Mucosa of descending colon (tissue), 3 donors: Measurements from ENCODE around the gene MSH6. TPM values are rescaled to one million over a fixed set of nuclear protein-coding genes. Genes with fewer than 3 reads are reported as not detected.

Experiments
- ATAC-seq: fragments of 200-7000 bp; cut with Tn5 transposase; one replicate; pipeline ENCODE4 v1.9.1; 2020; ENCODE audit warnings: mild to moderate bottlenecking, moderate library complexity
- DNase-seq, 3 donors: peaks; one replicate each; pipeline ENCODE4 v3.0.0-alpha.2; 2020
- H3K36me3 ChIP-seq: fragments of 200-600 bp; one replicate; pipeline ENCODE4 v1.8.0; 2021; ENCODE audit warnings: low read depth, mild to moderate bottlenecking
- H3K4me1 ChIP-seq: fragments of 200-600 bp; one replicate; pipeline ENCODE4 v1.8.0; 2021; ENCODE audit warnings: low read depth, mild to moderate bottlenecking
- H3K4me3 ChIP-seq: fragments of 200-600 bp; one replicate; pipeline ENCODE4 v1.8.0; 2021; ENCODE audit warnings: mild to moderate bottlenecking
- H3K9me3 ChIP-seq: fragments of 200-600 bp; one replicate; pipeline ENCODE4 v1.8.0; 2021; ENCODE audit warnings: mild to moderate bottlenecking
- intact Hi-C, 2 donors: fragments of 100-400 bp; cut with DNase I in 1 of 2; cut with micrococcal nuclease in 1 of 2; formaldehyde crosslinking; loops; one replicate each; pipeline versions ENCODE4 v1.11.0 to v1.11.1; 2022; cut with DNase I, micrococcal nuclease
- total RNA-seq, 3 donors: library from RNA; stranded (reverse); fragmentation: NEBNext Ultra II Directional in 2 of 3; extraction: Animal tissue kit (Norgen Biotek cat#: 25700) in 2 of 3; gene quantifications; one replicate each; pipeline versions ENCODE4 v1.2.1 to v1.2.4, GENCODE V29; 2021 to 2023
- TF ChIP-seq, protein P1 (sequence below): fragments of 200-600 bp; IDR thresholded peaks from one replicate; pipeline ENCODE4 v1.8.0; 2022; ENCODE audit warnings: antibody characterized with exemption, mild to moderate bottlenecking
- donor health status: DM: no; HTN: no; CAD: no; lungs with moderate emphysema.
- donor health status: DM: no; HTN: no; CAD: no.
- donor health status: DM: no; HTN: yes; CAD: no.

MSH6 gene
- total RNA-seq, 3 donors from 2014 or later = 12.0 to 42.1 (median 21.8) TPM

DNA sequence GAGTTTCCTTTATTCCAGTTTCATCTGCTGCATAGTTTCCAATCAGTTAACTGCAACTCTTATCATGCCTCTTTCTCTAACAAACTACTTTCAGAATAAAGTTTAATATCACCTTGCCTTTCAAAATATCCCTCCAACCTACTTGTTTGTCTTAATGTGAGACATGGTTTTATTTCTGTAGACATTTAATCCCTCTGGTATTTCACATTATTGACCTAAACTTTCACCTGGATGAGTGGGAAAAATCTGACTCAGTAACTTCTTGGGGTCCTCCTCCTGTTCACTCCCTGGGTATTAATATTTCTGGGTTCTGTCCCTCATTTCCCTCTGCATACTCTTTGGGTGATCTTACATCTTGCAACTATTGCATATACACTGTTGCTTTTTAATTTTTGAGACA is 27.9 kb downstream of the MSH6 start:
- Histone ChIP-seq H3K36me3 (no peaks in the 10 kb centered on the region), H3K9me3 (no peaks in the 10 kb centered on the region), H3K4me1 (no peaks in the 10 kb centered on the region), H3K4me3 (no peak overlapping the region)
- TF ChIP-seq, protein P1, sequence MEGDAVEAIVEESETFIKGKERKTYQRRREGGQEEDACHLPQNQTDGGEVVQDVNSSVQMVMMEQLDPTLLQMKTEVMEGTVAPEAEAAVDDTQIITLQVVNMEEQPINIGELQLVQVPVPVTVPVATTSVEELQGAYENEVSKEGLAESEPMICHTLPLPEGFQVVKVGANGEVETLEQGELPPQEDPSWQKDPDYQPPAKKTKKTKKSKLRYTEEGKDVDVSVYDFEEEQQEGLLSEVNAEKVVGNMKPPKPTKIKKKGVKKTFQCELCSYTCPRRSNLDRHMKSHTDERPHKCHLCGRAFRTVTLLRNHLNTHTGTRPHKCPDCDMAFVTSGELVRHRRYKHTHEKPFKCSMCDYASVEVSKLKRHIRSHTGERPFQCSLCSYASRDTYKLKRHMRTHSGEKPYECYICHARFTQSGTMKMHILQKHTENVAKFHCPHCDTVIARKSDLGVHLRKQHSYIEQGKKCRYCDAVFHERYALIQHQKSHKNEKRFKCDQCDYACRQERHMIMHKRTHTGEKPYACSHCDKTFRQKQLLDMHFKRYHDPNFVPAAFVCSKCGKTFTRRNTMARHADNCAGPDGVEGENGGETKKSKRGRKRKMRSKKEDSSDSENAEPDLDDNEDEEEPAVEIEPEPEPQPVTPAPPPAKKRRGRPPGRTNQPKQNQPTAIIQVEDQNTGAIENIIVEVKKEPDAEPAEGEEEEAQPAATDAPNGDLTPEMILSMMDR = no peak
- intact Hi-C loops = no loop called here
- ATAC-seq (no peak), DNase-seq (no peak)

DNA sequence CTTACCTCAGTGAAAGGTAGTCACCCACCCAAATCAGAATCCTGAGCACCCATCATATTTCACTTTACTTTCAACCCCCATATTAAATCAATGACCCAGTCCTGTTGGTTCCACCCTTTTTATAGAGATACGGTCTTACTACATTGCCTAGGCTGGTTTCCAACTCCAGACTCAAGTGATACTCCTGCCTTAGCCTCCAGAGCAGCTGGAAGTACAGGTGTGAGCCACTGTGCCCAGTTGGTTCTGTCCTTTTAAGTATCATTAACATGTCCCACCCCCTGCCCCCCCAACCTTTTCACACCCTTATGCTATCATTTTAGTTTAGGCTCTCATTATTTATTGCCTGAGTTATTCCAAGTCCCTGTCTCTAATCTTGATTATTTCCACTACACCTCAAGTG is 28.7 kb downstream of the MSH6 start:
- no peak for ATAC-seq
- TF ChIP-seq, protein P1 = no peak
- Histone ChIP-seq H3K36me3 (no peaks in the 10 kb centered on the region), H3K4me3 (no peak overlapping the region), H3K4me1 (no peaks in the 10 kb centered on the region), H3K9me3 (no peaks in the 10 kb centered on the region)
- no peak for DNase-seq
- intact Hi-C loops = no loop called here

DNA sequence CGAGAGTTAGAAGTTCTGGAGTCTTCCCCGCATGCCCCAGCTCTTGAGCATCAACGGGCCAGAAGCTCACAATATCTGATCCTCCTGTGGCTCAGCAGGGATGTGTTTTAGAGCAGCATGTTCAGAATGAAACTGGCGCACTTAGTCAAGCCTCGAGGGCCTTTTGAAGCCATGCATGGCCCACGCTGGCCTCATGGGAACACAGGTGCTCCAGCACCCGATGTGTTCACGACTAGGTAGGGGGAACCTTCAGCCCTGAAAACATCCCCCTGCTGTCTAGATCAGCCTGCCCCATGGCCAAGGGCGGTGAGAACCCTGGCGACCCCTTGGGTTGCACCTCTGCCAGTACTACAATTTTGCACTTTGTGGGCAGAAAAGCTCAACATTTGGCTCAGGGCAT is 32.8 kb downstream of the MSH6 start:
- no peaks in the 10 kb centered on the region for H3K4me1 ChIP-seq
- no peak for DNase-seq
- intact Hi-C loops = no loop called here
- no peaks in the 10 kb centered on the region for H3K9me3 ChIP-seq
- ATAC-seq = no peak
- TF ChIP-seq, protein P1 = no peak
- H3K36me3 ChIP-seq = no peaks in the 10 kb centered on the region
- no peak overlapping the region for H3K4me3 ChIP-seq

DNA sequence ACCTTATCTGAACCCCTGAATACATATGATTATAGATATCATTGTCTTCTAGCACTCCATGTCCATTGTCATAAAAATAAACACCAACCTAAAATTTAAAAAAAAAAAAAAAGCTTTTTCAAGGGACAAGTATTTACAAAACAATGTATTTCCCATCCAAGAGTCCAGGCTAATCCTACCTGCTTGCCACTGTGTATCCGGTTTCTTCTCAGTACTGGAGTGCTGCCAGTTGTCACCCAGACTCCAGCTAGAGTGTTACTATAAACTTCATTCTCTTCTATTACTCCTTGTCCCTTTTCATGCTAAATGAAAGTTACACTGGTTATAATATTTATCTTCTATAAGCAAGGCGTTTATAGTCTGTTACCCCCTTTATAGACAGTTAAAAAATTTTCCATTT is 35.8 kb downstream of the MSH6 start:
- Histone ChIP-seq H3K4me3 (no peak overlapping the region), H3K36me3 (no peaks in the 10 kb centered on the region), H3K4me1 (no peaks in the 10 kb centered on the region), H3K9me3 (no peaks in the 10 kb centered on the region)
- DNase-seq (no peak), ATAC-seq (no peak)
- TF ChIP-seq, protein P1 = no peak
- intact Hi-C loops = no loop called here

DNA sequence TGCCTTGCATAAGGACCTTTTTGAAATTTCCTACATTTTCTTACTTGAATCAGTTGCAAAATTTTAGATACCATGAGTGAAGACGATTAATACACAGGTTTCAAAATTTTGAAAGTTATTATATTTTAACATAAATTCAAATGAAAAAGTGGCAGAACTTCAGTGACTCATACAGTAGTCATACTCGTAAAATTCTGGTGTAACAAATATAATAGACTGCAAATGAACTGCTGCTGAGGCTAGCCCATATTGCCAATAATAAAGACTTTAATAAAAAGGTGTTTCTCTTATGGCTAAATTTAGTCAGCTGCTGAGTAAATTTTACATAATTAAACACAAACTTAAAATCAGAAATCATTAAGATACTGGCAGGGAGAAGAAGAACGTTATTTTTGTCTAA is 36.9 kb downstream of the MSH6 start:
- Histone ChIP-seq H3K9me3 (no peaks in the 10 kb centered on the region), H3K4me3 (no peak overlapping the region), H3K36me3 (no peaks in the 10 kb centered on the region), H3K4me1 (no peaks in the 10 kb centered on the region)
- TF ChIP-seq, protein P1 = no peak
- intact Hi-C loops = no loop called here
- ATAC-seq = no peak
- no peak for DNase-seq

DNA sequence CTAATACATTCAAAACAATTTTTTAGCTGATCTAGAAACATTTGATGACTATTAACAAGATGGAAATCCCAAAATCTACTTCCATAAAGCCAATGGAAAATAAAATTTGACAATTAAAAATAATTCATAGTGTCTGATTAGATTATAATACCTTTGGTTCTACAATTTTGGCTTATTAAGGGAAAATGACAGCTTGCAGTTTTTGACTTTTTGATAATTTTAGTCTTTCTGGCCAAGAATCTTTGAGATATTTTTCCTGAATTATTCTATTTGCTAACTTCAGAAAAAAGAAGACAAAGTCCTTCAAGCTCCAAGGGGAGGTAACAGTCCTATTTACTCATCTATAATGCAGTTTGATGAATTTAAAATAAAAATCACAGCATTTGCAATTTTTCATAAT is 39.6 kb downstream of the MSH6 start:
- Histone ChIP-seq H3K9me3 (no peaks in the 10 kb centered on the region), H3K4me3 (no peak overlapping the region), H3K4me1 (no peaks in the 10 kb centered on the region), H3K36me3 (no peaks in the 10 kb centered on the region)
- DNase-seq = no peak
- intact Hi-C loops = no loop called here
- TF ChIP-seq, protein P1 = no peak
- ATAC-seq = no peak
